Upper lobe of right lung (tissue), 1 donor: ENCODE results near the gene MAML2. TPM values are rescaled to one million over a fixed set of nuclear protein-coding genes. Genes with fewer than 3 reads are reported as not detected.
A peak's percentile ranks its signal among the peaks of the same experiment; 100 is the strongest.

Experiments used
- ATAC-seq: fragments of 200-7000 bp; cut with Tn5 transposase; one replicate; pipeline ENCODE4 v1.9.1; 2020; ENCODE audit warnings: mild to moderate bottlenecking, moderate library complexity
- DNase-seq: peaks from one replicate; pipeline ENCODE4 v3.0.0-alpha.2; 2020
- H3K27ac ChIP-seq: fragments of 200-600 bp; one replicate; pipeline ENCODE4 v1.8.0; 2022
- H3K27me3 ChIP-seq: fragments of 200-600 bp; one replicate; pipeline ENCODE4 v1.8.0; 2022; ENCODE audit warnings: mild to moderate bottlenecking
- H3K36me3 ChIP-seq: fragments of 200-600 bp; one replicate; pipeline ENCODE4 v1.8.0; 2022
- H3K4me1 ChIP-seq: fragments of 200-600 bp; one replicate; pipeline ENCODE4 v1.8.0; 2022
- H3K4me3 ChIP-seq: fragments of 200-600 bp; one replicate; pipeline ENCODE4 v1.8.0; 2022; ENCODE audit warnings: mild to moderate bottlenecking
- H3K9me3 ChIP-seq: fragments of 200-600 bp; one replicate; pipeline ENCODE4 v1.8.0; 2022
- intact Hi-C: fragments of 100-400 bp; cut with DNase I; formaldehyde crosslinking; loops from one replicate; pipeline ENCODE4 v1.11.0; 2022
- total RNA-seq: library from RNA; stranded (reverse); fragmentation: NEBNext Ultra II Directional; extraction: Animal tissue kit (Norgen Biotek cat#: 25700); gene quantifications from one replicate; pipeline ENCODE4 v1.2.1, GENCODE V29; 2021
- TF ChIP-seq, protein P1 (sequence below): fragments of 200-600 bp; IDR thresholded peaks from one replicate; pipeline ENCODE4 v1.8.0; 2022; ENCODE audit warnings: antibody characterized with exemption
- donor health status: DM: no; HTN: yes; CAD: no; lungs with severe emphysema.

MAML2 gene
- total RNA-seq, 1 donor from 2014 or later = 27.5 TPM

DNA sequence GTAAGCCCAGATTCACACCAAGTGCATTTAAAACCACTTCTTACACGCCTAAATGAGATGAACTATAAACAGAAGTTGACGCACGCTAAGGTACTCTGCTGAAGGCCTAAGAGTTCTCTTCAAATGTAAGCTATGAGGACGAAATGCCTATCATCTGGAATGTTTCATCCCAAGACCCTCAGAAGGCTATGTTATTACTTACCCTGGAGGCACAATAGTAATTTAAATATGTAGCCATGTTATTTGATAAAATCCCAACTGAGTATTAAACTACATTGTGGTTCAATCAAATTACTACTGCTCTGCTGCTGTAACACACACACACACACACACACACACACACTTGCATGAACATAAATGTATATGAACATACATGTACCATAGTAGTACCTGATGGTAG lies 47.6 kb downstream of the MAML2 start:
- Histone ChIP-seq H3K27me3 (no peaks in the 10 kb centered on the region), H3K4me3 (no peak overlapping the region), H3K36me3 (no peaks in the 10 kb centered on the region), H3K9me3 (no peaks in the 10 kb centered on the region), H3K27ac (no peak overlapping the region), H3K4me1 (peaks cover 39% of the 10 kb centered on the region)
- DNase-seq (no peak), ATAC-seq (no peak)
- TF ChIP-seq, protein P1, sequence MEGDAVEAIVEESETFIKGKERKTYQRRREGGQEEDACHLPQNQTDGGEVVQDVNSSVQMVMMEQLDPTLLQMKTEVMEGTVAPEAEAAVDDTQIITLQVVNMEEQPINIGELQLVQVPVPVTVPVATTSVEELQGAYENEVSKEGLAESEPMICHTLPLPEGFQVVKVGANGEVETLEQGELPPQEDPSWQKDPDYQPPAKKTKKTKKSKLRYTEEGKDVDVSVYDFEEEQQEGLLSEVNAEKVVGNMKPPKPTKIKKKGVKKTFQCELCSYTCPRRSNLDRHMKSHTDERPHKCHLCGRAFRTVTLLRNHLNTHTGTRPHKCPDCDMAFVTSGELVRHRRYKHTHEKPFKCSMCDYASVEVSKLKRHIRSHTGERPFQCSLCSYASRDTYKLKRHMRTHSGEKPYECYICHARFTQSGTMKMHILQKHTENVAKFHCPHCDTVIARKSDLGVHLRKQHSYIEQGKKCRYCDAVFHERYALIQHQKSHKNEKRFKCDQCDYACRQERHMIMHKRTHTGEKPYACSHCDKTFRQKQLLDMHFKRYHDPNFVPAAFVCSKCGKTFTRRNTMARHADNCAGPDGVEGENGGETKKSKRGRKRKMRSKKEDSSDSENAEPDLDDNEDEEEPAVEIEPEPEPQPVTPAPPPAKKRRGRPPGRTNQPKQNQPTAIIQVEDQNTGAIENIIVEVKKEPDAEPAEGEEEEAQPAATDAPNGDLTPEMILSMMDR = no peak
- intact Hi-C loops = no loop called here

DNA sequence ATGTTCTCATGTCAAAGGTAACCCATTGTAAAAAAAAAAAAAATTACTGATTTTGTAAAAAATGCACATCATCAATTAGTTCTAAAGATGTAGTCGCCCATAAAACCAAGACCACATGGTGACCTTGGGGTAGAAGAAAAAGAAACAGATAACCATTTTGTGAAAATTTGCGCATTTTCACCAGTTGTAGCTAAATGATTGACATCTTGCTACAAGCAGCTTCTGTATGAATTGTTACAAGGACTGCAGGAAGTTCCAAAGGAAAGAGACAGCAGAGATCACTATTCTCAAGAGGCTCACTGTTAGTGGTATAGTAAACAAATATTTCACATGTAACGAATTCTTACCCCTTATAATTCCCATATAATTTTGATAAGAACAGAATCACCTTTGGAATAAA lies 48.7 kb downstream of the MAML2 start:
- intact Hi-C loops = no loop called here
- Histone ChIP-seq H3K27ac (peak overlapping the region; percentile 67), H3K4me3 (no peak overlapping the region), H3K27me3 (no peaks in the 10 kb centered on the region), H3K36me3 (no peaks in the 10 kb centered on the region), H3K9me3 (no peaks in the 10 kb centered on the region), H3K4me1 (peaks cover 29% of the 10 kb centered on the region)
- TF ChIP-seq, protein P1 = no peak
- ATAC-seq (no peak), DNase-seq (no peak)

DNA sequence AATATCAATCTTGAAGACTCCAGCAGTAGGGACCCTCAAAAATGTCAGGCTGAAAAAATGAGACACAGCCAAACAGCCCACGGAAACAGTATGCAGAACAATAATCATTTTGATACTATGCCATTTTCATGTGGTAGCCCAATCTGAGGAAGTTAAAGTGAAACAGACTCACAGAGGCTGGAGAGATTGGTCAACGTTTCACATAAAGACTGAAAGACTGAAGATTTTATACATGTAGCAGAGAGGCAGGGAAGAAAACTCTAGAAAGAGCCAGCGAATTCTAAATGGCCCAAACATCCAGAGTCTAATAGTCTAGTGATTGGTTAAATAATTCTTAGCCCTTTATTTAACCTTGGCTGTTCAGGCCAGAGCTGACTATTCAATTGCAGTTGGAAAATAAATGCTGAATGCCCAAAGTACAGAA lies 49.4 kb downstream of the MAML2 start:
- ATAC-seq (peak; percentile 74), DNase-seq (no peak)
- intact Hi-C loops = no loop called here
- Histone ChIP-seq H3K36me3 (no peaks in the 10 kb centered on the region), H3K4me3 (peak overlapping the region; percentile 3), H3K9me3 (no peaks in the 10 kb centered on the region), H3K27ac (peak overlapping the region; percentile 67), H3K27me3 (no peaks in the 10 kb centered on the region), H3K4me1 (peaks cover 27% of the 10 kb centered on the region)
- TF ChIP-seq, protein P1 = no peak

DNA sequence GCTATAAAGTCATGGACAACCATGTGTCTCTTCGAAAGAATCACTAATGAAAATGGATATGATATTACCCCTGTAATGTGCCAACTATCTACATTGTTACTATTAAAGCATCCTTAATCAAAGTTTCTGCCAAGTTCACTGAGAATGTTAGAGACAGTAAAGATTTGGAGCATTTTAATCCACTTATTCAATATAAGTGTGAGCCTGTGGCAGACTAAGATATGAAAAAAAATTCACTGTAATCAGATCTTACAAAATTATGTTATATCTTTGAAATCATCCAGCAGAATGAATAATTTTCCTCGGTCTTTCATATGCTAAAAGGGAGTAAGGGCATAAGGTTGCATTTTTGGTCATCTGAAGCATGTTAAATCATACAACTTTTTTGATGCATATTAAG lies 49.9 kb downstream of the MAML2 start:
- DNase-seq = no peak
- H3K4me3 ChIP-seq = no peak overlapping the region
- H3K27me3 ChIP-seq = no peaks in the 10 kb centered on the region
- peak overlapping the region; percentile 67 for H3K27ac ChIP-seq
- no peak for ATAC-seq
- intact Hi-C loops = no loop called here
- H3K36me3 ChIP-seq = no peaks in the 10 kb centered on the region
- H3K9me3 ChIP-seq = no peaks in the 10 kb centered on the region
- peaks cover 27% of the 10 kb centered on the region for H3K4me1 ChIP-seq
- TF ChIP-seq, protein P1 = no peak

DNA sequence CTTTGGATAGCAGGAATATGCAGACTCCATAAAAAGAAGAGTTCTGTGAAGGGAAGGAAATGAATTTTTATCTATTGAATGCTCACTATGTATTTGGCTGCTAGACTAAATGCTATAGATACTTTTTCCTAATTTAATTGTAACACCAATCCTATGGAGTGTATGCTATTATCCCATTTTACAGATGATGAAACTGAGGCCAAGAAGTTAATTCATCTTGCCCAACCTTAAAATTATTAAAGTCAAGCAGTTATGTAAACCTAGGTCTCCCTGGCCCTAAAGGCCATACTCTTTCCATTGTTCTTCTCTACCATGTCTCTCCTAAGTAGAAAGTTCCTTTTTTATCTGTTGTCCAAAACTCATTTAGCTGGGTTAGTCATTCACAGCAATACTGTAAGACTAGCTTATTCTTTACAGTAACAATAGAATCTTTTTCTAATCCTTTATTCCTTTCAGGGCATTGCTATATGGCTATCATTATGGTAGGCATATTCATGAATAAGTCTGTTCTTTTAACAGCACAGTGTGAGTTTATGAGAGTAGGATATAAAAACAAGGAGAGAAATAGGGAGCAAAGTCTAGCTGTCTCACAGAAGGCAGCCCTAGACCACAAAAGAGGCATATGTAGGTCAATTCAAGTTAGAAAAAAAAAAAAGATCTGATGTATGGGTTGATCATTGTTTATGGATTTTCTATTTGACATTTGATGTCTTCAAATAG lies 50.5 kb downstream of the MAML2 start:
- Histone ChIP-seq H3K4me1 (peaks cover 27% of the 10 kb centered on the region), H3K27ac (no peak overlapping the region), H3K4me3 (no peak overlapping the region), H3K27me3 (no peaks in the 10 kb centered on the region), H3K9me3 (no peaks in the 10 kb centered on the region), H3K36me3 (no peaks in the 10 kb centered on the region)
- ATAC-seq (no peak), DNase-seq (no peak)
- intact Hi-C loops = no loop called here
- TF ChIP-seq, protein P1 = no peak
